HEK293T (cell line): ENCODE measurements around the gene CBLB.

Experiments
- ARNT ChIP-seq: fragments of 450-650 bp; IDR thresholded peaks from 2 replicates; pipeline ENCODE4 v1.6.1; 2017; ENCODE audit warnings: mild to moderate bottlenecking
- CTBP1 ChIP-seq: fragments of 450-650 bp; IDR thresholded peaks from 2 replicates; pipeline ENCODE4 v1.6.1; 2016; ENCODE audit warnings: borderline replicate concordance
- ELF4 ChIP-seq: fragments of 450-650 bp; IDR thresholded peaks from 2 replicates; pipeline ENCODE4 v1.6.1; 2017; ENCODE audit warnings: antibody characterized with exemption
- FOXA1 ChIP-seq: fragments of 450-650 bp; IDR thresholded peaks from 2 replicates; pipeline ENCODE4 v1.6.1; 2016; ENCODE audit warnings: mild to moderate bottlenecking
- HDGF ChIP-seq: fragments of 450-650 bp; IDR thresholded peaks from 2 replicates; pipeline ENCODE4 v1.6.1; 2017; ENCODE audit warnings: antibody characterized with exemption, borderline replicate concordance
- L3MBTL2 ChIP-seq: fragments of 450-650 bp; conservative IDR thresholded peaks from 2 replicates; pipeline ENCODE4 v1.6.1; 2016; ENCODE audit warnings: mild to moderate bottlenecking
- SP1 ChIP-seq: fragments of 450-650 bp; IDR thresholded peaks from 2 replicates; pipeline ENCODE4 v1.6.1; 2017
- TARDBP ChIP-seq: fragments of 450-650 bp; IDR thresholded peaks from 2 replicates; pipeline ENCODE4 v1.6.1; 2016

GRCh38 chr3:105662306-105662705 is 206.5 kb downstream of the CBLB start:
- TF ChIP-seq SP1: no peak
- TF ChIP-seq CTBP1: no peak
- no peak for TF ChIP-seq ELF4
- TF ChIP-seq TARDBP: no peak
- TF ChIP-seq ARNT: no peak
- TF ChIP-seq FOXA1: no peak
- no peak for TF ChIP-seq HDGF
- no peak for TF ChIP-seq L3MBTL2
